Fibroblast of skin of back (primary cell): ENCODE measurements around the gene ACHE.

Source experiments
- DNase-seq: peaks from one replicate; pipeline ENCODE4 v3.0.0-alpha.2; 2013

Gene ACHE

DNA sequence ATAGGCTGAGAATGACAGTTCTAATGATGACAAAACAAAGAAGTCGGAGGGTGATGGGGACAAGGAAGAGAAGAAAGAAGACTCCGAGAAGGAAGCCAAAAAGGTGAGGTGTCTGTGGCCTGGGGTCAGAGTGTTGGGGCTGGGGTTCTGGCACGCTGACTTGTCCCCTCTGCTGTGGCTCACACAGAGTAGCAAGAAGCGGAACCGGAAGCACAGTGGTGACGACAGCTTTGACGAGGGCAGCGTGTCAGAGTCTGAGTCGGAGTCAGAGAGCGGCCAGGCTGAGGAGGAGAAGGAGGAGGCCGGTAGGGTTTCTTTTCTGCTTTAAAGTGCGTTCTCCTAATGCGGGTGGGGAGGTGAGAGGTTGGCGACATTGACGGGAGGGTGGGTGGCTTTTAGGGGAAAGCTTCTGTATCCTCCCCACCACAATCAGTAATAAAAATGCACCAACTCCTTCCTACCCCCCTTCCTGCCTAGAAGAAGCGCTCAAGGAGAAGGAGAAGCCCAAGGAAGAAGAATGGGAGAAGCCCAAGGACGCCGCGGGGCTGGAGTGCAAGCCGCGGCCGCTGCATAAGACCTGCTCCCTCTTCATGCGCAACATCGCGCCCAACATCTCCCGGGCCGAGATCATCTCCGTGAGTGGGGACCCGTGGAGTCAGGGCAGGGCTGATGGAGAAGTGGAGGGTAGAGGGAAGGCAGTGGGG, 10.8 kb downstream of the ACHE start:
- no peak for DNase-seq

- DNase-seq: no peak
Observed at GRCh38 chr7:100882785-100883526, 12.7 kb downstream of the ACHE start.

DNA sequence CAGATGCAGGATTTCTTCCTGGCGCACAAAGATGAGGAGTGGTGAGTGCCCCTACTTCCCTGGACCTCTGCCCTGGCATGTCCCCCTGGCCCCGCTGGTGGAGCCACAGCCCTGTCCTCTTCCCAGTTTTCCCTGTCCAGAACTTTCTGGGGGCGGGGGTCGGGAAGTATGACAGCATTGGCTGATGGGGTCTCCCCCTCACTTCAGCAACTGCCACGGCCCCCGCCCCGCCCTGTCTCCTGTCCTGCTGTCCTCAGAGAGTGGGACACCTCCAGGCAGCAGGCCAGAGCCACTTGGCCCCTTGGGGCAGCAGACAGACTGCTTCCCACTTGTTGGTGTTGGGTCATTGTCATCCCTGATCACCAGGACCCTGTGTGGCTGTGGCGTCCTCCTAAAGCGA, 13.5 kb downstream of the ACHE start:
- no peak for DNase-seq

- no peak for DNase-seq
Observed at GRCh38 chr7:100881136-100881535, 14.6 kb downstream of the ACHE start.

- no peak for DNase-seq
Observed at GRCh38 chr7:100880645-100881044, 15.0 kb downstream of the ACHE start.

GRCh38 chr7:100879685-100880261, 15.9 kb downstream of the ACHE start:
- no peak for DNase-seq

DNA sequence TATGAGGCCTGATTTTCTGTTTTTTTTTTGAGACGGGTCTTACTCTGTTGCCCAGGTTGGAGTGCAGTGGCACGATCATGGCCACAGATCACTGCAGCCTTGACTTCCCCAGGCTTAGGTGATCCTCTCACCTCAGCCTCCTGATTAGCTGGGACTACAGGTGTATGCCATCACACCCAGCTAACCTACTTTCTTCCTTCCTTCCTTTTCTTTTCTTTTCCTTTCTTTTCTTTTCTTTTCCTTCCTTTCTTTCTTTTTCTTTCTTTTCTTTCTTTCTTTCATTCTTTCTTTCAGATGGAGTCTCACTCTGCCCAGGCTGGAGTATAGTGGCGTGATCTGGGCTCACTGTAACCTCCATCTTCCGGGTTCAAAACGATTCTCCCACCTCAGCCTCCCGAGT, 17.0 kb downstream of the ACHE start:
- DNase-seq: no peak

- no peak for DNase-seq
Observed at GRCh38 chr7:100878013-100878412, 17.7 kb downstream of the ACHE start.

DNA sequence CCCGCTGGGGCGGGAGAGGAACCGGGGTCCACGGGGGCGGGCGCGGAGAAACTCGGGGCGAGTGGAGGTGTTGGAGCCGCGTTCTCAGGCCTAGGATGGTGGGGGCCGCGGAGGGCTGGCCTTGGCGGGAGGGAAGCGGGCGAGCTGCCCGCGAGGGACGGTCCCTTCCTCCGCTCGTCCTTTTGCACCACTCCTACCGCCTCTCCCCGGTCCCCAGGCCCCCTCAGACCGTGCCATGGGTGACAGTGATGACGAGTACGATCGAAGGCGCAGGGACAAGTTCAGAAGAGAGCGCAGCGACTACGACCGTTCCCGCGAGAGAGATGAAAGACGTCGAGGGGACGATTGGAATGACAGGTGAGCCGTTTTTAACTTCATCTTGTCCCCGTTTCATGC, 20.3 kb downstream of the ACHE start:
- no peak for DNase-seq

DNA sequence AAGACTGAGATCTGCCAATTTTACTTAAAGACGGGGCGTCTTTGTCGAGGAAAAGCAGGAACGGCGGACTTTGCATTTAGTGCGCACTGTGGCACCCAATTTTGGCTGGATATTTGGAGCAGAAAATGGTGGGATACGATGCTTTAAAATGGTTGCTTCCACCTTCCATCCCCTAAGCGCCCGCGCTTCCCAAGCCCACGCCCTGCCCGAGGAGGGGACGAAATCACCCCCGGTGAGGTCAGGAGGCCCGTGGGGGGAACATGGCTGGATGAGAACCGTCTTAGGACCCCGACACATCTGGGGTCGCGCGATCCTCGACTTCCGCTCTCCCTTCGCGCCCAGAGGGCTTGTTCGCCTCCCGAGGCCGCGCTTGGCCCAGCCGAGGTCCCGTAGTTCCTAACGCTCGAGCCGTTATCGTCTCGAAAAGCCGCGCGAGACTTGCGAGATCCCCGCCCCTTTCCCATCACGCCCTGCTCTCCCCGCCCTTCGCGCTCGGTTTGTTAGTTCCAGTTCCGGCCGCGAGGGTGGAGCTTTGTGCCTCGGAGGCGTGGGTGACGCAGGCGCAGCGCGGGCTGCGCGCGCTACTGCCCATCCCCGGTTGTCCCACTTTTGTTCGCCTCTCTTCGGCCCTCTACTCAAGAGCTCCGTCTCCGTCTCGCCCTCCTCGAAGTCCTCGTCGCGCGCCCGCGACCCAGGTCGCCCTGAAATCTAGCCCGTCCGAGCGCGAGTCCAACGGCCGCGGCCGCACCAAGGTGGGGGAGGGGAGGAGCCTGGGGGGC, 20.9 kb downstream of the ACHE start, which contains the start of gene SRRT:
Gene SRRT, plus strand, starts transcription at position 527 of the 779 bp plus-strand sequence. CDS start 488 bp downstream, outside the sequence.
- DNase-seq: peak; percentile 98

GRCh38 chr7:100874300-100874576, 21.4 kb downstream of the ACHE start:
- no peak for DNase-seq

DNA sequence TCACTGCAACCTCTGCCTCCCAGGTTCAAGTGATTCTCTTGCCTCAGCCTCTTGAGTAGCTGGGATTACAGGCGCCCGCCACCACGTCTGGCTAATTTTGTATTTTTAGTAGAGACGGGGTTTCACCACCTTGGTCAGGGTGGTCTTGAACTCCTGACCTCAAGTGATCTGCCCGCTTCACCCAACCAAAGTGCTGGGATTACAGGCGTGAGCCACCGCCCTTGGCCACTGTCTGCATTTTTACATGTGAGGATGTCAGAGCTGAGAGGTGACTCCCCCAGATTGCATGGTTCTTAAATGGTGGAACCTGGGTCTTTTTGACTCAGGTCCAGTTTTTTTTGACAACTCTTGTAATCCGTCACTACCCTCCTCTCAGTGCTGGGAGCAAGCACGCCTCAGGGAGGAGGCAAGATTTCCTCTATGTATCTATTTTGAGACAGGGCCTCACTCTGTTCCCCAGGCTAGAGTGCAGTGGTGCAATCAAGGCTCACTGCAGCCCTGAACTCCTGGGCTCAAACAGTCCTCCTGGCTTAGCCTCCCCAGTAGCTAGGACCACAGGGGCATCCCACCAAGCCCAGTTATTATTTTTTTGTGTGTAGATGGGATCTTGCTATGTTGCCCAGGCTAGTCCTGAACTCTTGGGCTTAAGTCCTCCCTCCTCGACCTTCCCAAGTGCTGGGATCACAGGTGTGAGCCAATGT, 21.9 kb downstream of the ACHE start:
- no peak for DNase-seq

DNA sequence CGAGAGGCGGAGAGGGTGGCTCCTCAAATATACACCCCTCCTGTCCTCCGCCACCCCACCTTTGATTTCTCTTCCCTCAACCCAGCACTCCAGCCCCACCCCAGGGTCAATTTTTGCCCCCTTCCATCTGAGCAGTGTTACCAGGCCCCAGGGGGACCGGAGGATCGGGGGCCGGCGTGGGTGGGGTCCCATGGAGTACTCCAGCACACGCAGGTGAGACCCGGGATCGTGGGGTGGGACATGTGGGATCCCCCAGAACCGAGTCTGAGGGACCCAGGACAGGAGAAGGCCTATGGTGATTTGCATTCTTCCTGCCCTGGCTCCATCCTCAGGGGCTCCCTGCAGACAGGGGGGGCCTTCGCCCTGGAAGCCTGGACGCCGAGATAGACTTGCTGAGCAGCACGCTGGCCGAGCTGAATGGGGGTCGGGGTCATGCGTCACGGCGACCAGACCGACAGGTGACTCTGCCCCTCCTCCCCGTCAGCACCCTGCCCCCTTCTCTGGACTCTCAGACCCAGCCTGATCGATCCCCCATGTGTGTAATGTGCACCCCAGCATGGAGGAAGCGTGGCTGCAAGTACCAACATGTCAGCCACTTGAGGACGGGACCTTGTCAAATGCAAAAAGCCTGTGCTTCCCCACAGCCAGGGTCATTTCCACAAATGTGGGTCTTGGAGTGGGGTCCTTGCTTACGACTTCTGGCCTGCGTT, 27.8 kb downstream of the ACHE start:
- DNase-seq: no peak

GRCh38 chr7:100867040-100867775, 28.5 kb downstream of the ACHE start, which contains the start of gene TRIP6:
TRIP6 (plus strand) TSS chr7:100867387; CDS start chr7:100867498, 111 bp downstream.
- peak; percentile 96 for DNase-seq

GRCh38 chr7:100866729-100867039, 29.0 kb downstream of the ACHE start:
- DNase-seq: no peak

GRCh38 chr7:100865938-100866728, 29.6 kb downstream of the ACHE start:
- no peak for DNase-seq

DNA sequence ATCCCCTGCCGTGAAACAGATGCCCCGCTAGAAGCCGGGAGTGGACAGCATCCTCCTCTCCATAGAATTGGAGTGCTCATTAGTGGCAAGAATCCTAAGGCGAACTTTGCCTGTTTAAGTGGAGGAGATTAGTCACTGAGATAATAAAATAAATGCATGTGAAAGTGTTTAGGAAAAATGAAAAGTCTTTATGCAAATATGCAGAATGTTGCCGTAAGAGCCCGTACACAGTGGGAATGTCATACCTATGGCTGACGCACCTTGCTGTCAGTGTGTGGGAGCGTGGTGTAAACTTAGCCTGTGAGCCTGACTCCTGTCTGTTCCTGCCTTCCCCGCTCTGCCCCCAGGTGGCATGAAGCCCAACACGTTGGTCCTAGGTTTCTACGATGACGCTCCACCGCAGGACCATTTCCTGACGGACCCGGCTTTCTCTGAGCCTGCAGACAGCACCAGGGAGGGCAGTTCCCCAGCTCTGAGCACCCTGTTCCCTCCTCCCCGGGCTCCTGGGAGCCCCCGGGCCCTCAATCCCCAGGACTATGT, 30.2 kb downstream of the ACHE start:
- DNase-seq: no peak

DNA sequence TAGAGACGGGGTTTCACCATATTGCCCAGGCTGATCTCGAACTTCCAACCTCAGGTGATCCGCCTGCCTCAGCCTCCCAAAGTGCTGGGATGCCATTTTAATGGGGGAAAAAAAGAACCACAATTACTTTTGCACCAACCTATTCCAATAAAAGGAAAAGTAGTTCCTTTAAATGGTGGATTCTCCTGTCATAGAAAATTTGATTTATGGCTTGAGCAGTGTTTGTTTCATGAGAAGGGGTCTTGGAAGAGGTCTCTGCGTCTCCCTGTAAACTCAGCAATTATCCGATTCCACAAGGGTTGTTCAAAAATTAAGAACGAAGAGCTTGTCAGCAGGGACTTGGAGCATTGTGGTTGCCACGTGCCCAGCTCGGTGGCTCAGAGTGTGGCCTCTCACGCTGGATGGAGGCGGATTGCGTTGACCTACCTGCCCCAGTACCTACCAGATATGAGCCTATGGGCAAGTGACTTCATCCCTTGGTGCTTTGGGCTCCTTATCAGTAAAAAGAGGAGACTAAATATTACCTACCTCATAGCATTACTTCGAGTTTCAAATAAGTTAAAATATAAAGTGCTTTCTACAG, 31.3 kb downstream of the ACHE start:
- no peak for DNase-seq

DNA sequence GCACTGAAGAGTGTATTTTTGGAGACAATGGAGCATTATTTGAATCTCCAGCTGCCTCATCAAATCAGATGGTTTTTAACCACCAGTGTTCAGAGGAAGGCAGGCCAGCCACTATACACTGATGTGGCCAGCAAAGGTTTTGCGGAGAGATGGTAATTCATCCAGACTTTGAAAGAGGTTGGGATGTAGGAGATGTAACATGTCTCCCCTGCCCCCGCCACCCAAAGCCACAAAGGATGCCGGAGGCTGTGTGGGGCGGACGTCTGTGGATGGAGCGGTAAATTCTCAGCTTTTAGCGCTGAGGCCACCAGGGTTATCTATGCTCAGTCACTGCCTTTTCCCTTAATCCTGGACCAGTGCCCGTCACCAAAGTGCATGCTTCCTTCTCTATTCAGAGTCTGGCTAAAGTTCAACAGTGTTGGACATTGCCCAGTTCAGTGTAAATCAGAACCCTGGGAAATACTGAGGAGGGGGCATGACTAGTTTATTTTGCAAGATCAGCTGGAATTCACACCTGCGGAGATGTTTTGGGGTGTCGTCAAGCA, 32.2 kb downstream of the ACHE start:
- no peak for DNase-seq
